Embryonic facial prominence (tissue), 1 donor: ENCODE measurements around the gene SLC48A1.

Experiments used
- DNase-seq: peaks from one replicate; pipeline ENCODE4 v3.0.0-alpha.2; 2016; ENCODE audit errors: extremely low spot score

Gene SLC48A1

DNA sequence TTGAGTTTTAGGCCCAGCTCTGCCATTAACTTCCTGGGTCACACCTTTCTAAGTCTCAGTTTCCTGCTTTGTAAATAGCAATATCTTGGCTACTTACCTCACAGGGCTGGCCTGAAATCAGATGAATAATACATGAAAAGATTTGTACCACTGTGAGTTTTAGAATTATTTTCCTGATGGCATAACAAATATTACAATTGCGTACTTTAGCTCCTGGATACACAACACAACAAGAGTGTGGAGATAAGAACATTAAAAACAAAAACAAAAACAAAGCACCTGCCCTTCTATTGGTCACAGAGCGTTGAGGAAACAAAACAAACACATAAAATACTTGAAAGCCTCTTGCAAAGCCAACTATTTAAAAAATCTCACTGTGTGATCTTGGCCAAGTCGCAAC is 51.6 kb downstream of the SLC48A1 start:
- DNase-seq = no peak

DNA sequence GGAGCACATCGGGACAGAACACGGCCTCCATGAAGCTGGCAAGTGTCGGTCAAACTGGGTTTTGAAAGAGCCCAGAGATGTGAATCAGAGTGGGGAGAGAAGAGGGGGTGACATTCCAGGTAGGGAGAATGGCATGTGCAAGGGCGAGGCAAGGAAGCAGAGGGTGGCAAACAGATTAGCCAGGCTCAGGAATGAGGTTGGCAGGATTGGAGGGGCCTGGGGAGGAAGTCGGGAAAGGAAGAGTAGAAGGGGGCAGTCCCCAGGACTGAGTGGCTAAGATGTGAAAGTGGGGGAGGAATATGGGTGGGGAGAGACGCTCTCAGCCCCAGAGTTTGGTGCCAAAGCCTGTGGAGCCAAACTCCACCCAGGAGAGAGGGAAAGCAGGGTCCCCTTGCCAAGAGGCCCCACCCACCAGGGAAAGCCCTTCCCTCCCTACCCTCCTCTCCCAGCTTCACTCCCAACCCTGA is 52.2 kb downstream of the SLC48A1 start:
- no peak for DNase-seq

DNA sequence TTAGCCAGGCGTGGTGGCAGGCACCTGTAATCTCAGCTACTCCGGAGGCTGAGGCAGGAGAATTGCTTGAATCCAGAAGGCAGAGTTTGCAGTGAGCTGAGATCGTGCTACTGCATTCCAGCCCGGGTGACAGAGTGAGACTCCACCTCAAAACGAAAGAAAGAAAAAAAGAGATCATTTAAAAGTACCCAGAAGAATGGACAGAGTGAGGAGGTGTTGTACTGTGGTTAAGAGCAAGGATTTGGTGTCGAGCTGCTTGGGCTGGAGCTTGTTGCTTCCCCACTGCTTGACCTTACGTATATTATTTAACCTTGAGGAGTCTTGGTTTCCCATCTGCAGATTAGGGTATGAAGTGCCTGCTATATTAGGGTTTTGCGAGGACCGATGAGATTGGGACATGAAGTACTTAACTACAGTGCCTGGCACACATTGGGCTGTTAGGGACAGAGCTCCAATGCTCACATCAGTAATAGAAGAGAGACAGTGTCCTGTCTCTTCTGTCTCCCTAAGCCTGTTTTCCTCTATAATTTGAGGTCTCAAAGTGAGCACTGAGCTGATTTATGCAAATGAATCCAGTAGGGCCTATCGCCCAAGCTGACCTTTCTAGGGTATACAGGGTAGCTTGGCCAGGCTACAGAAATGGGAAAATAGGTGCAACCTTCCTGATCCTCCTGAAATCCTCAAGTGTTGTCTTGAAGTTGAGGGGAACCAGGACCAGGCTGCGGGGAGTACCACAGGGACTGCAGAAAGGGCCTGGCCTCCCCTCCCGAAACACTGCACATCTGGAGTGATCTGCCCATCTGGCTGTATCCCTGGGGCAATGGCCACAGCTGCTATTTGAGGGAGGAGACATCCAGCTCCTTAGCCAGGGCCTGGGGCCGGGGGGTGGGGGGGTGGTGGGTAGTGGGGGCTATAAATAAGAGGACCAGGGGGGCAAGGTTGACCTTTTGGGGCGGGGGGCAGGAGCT is 55.3 kb downstream of the SLC48A1 start:
- DNase-seq = no peak

DNA sequence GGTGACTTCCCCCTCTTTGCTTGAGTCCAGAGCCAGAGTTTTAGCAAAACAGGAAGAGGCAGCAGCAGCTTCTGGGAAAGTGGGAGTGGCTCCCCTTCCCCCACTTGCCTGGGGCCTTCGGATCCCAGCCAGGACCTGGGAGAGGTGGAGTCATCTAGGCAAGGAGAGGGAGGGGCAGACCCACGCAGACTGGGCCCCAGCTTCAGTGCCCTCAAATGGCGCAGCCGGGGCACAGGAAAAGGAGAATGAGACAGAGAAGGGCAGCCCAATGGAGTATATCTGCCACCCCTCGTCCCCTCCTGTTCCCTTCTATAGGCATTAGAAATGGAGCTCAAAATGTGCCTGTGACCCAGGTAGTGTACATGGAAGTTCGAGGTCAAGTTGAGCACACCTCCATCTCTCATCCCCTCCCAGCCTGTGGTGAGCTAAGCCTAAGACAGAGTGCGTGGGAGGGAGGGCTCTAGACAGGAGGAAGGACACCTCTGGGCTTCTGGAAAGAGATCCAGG is 56.0 kb downstream of the SLC48A1 start:
- no peak for DNase-seq

DNA sequence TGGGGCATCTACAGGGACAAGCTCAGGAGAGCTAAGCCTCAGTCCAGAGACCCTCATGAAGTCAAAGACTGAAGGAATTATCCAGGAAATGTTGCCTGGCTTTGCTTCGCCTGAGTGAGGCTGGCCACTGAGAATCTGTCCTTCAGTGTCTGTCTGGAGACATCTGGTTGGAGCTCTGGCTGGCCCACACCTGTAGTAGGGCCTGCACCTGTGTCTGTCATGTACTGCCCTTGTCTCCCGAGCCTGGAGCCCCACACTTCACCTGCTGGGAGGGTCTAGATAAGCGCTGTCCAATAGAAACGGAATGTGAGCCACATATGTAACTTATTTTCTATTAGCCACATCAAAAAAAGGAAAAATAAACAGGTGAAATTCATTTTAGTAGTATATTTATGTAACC is 56.5 kb downstream of the SLC48A1 start:
- DNase-seq = no peak
